Natural killer cell treated with Interleukin-12 subunit alpha and Interleukin-12 subunit beta and Interleukin-15 and Interleukin-18, amount 100 ng/mL, for 72 hours (primary cell): ENCODE data around the gene MYH4. TPM values are rescaled to one million over a fixed set of nuclear protein-coding genes. Genes with fewer than 3 reads are reported as not detected.

Experiments used
- ATAC-seq, 2 donors: fragments of 150-1000 bp; cut with Tn5 transposase in 1 of 2; sonication (Bioruptor Pico), chemical (Tn5 transposase) in 1 of 2; 2 replicates each; pipeline ENCODE4 v1.10.0; 2021
- DNase-seq: peaks from one replicate; pipeline ENCODE4 v3.0.0; 2022; ENCODE audit warnings: low spot score
- H3K27ac Mint-ChIP-seq, 2 donors: 1 replicate in 1 of 2; 2 replicates in 1 of 2; pipeline ENCODE4 v1.8.0; 2022; ENCODE audit warnings: mixed read lengths in 2 of 2, mild to moderate bottlenecking in 1 of 2, moderate library complexity in 1 of 2
- H3K27me3 Mint-ChIP-seq, 2 donors: 1 replicate in 1 of 2; 2 replicates in 1 of 2; pipeline ENCODE4 v1.8.0; 2022; ENCODE audit warnings: mixed read lengths in 2 of 2
- H3K36me3 Mint-ChIP-seq: one replicate; pipeline ENCODE4 v1.8.0; 2022; ENCODE audit warnings: mixed read lengths
- H3K4me1 Mint-ChIP-seq, 2 donors: 1 replicate in 1 of 2; 2 replicates in 1 of 2; pipeline ENCODE4 v1.8.0; 2022; ENCODE audit warnings: low read depth in 2 of 2, mixed read lengths in 2 of 2, mild to moderate bottlenecking in 1 of 2
- H3K4me3 Mint-ChIP-seq: one replicate; pipeline ENCODE4 v1.8.0; 2022; ENCODE audit warnings: mixed read lengths
- H3K9me3 Mint-ChIP-seq: 2 replicates; pipeline ENCODE4 v1.8.0; 2022; ENCODE audit warnings: mixed read lengths
- total RNA-seq, 2 donors: library from RNA; stranded (reverse); gene quantifications; one replicate each; pipeline ENCODE4 v1.2.3, GENCODE V29; 2022

The MYH4 gene
- total RNA-seq, 2 donors from 2014 or later, result not detected

- Mint-ChIP-seq H3K9me3 (no peaks in the 10 kb centered on the region), H3K36me3 (no peaks in the 10 kb centered on the region)
- no peak for ATAC-seq
Observed at GRCh38 chr17:10396524-10397163, 72.7 kb downstream of the MYH4 start.

GRCh38 chr17:10394201-10394887 is 75.0 kb downstream of the MYH4 start:
- no peak overlapping the region for H3K27ac Mint-ChIP-seq
- DNase-seq (no peak), ATAC-seq (no peak)
- H3K4me3 Mint-ChIP-seq, result no peak overlapping the region
- H3K27me3 Mint-ChIP-seq, result peaks cover 36 to 52% of the 10 kb centered on the region in 2 donors
- no peaks in the 10 kb centered on the region for H3K4me1 Mint-ChIP-seq
- H3K9me3 Mint-ChIP-seq, result no peaks in the 10 kb centered on the region
- H3K36me3 Mint-ChIP-seq, result no peaks in the 10 kb centered on the region

More at GRCh38 chr17:10396524-10397163, 72.7 kb downstream of the MYH4 start:
- H3K4me3 Mint-ChIP-seq, result no peak overlapping the region
- H3K27me3 Mint-ChIP-seq, result peaks cover 34 to 49% of the 10 kb centered on the region in 2 donors
- DNase-seq, result no peak
- H3K27ac Mint-ChIP-seq, result no peak overlapping the region
- H3K4me1 Mint-ChIP-seq, result no peaks in the 10 kb centered on the region

Other genes starting within 250 kb of the MYH4 start
- gene MYH13, start 96.6 kb downstream of the MYH4 start, total RNA-seq, result not detected
- not detected for gene MYH8, start 47.6 kb downstream of the MYH4 start, total RNA-seq
- gene MYH1, start 49.0 kb upstream of the MYH4 start, total RNA-seq, result not detected
- gene MYH2, start 80.1 kb upstream of the MYH4 start, total RNA-seq, result not detected
- 1 to 10 TPM; 4.2 to 5.9 TPM for gene MYH3, start 187.8 kb upstream of the MYH4 start, total RNA-seq
- gene SCO1, start 228.0 kb upstream of the MYH4 start, total RNA-seq, result 10 to 100 TPM; 28.3 to 33.8 TPM
- 1 to 10 TPM; 7.8 to 9.4 TPM for gene ADPRM, start 228.0 kb upstream of the MYH4 start, total RNA-seq